WTC11 (cell line): ENCODE results near the gene SPI1.
A peak's percentile ranks its signal among the peaks of the same experiment; 100 is the strongest.

Experiments used
- CREB1 ChIP-seq: sonication (generic); formaldehyde crosslinking; IDR thresholded peaks from 2 replicates; pipeline ENCODE4 v1.8.0; 2023; ENCODE audit warnings: mild to moderate bottlenecking, missing genetic modification reagents
- CTCF ChIP-seq: fragments of 200-600 bp; IDR thresholded peaks from 2 replicates; pipeline ENCODE4 v1.8.0; 2022; ENCODE audit warnings: antibody characterized with exemption
- GABPB1 ChIP-seq: sonication (generic); formaldehyde crosslinking; IDR thresholded peaks from 2 replicates; pipeline ENCODE4 v1.8.1; 2023; ENCODE audit warnings: mild to moderate bottlenecking, missing genetic modification reagents

- peak; percentile 62; the same call in 1 of the 2 replicates for TF ChIP-seq GABPB1
- TF ChIP-seq CTCF: no peak
- TF ChIP-seq CREB1 (CRISPR knock-in tag): no peak
Observed at GRCh38 chr11:47426062-47426956, 48.0 kb upstream of the SPI1 start, which contains the start of gene PSMC3.
